SK-N-SH treated with all-trans-retinoic acid at 6 μM for 48 hours (cell line): Measurements from ENCODE around the gene MYL3.

ENCODE experiments used
- ARNTL ChIP-seq: fragments of 450-650 bp; formaldehyde crosslinking; IDR thresholded peaks from 2 replicates; pipeline ENCODE4 v1.5.0; 2020; ENCODE audit warnings: low read depth, mild to moderate bottlenecking, moderate library complexity, borderline replicate concordance
- BACH2 ChIP-seq: fragments of 250-450 bp; sonication (Bioruptor Pico); IDR thresholded peaks from 2 replicates; pipeline ENCODE4 v1.9.0; 2021; ENCODE audit warnings: mild to moderate bottlenecking, borderline replicate concordance
- GLIS3 ChIP-seq: fragments of 250-450 bp; sonication (Bioruptor Pico); IDR thresholded peaks from 2 replicates; pipeline ENCODE4 v1.5.0; 2020; ENCODE audit warnings: mild to moderate bottlenecking, moderate library complexity
- PPARA ChIP-seq: fragments of 250-450 bp; sonication (Bioruptor Pico); IDR thresholded peaks from 2 replicates; pipeline ENCODE4 v1.5.0; 2020; ENCODE audit warnings: mild to moderate bottlenecking, borderline replicate concordance
- SNAI2 ChIP-seq: fragments of 250-450 bp; sonication (Bioruptor Pico); IDR thresholded peaks from 2 replicates; pipeline ENCODE4 v1.5.0; 2020; ENCODE audit warnings: mild to moderate bottlenecking, moderate library complexity
- TCF4 ChIP-seq: fragments of 250-450 bp; sonication (Bioruptor Pico); IDR thresholded peaks from 2 replicates; pipeline ENCODE4 v1.8.0; 2021; ENCODE audit warnings: mild to moderate bottlenecking, moderate library complexity, borderline replicate concordance
- TOX ChIP-seq: fragments of 250-450 bp; sonication (Bioruptor Pico); IDR thresholded peaks from 2 replicates; pipeline ENCODE4 v1.8.0; 2021; ENCODE audit warnings: mild to moderate bottlenecking, moderate library complexity, borderline replicate concordance
- TSHZ2 ChIP-seq: fragments of 250-450 bp; sonication (Bioruptor Pico); IDR thresholded peaks from 2 replicates; pipeline ENCODE4 v1.5.0; 2020; ENCODE audit warnings: mild to moderate bottlenecking, moderate library complexity
- ZFP30 ChIP-seq: fragments of 450-650 bp; formaldehyde crosslinking; IDR thresholded peaks from 2 replicates; pipeline ENCODE4 v1.5.0; 2022; ENCODE audit warnings: mild to moderate bottlenecking, moderate library complexity
- TF ChIP-seq, protein P1 (sequence below): fragments of 250-450 bp; sonication (Bioruptor Pico); IDR thresholded peaks from 2 replicates; pipeline ENCODE4 v1.8.0; 2021; ENCODE audit warnings: low read depth, mild to moderate bottlenecking, moderate library complexity, borderline replicate concordance

DNA sequence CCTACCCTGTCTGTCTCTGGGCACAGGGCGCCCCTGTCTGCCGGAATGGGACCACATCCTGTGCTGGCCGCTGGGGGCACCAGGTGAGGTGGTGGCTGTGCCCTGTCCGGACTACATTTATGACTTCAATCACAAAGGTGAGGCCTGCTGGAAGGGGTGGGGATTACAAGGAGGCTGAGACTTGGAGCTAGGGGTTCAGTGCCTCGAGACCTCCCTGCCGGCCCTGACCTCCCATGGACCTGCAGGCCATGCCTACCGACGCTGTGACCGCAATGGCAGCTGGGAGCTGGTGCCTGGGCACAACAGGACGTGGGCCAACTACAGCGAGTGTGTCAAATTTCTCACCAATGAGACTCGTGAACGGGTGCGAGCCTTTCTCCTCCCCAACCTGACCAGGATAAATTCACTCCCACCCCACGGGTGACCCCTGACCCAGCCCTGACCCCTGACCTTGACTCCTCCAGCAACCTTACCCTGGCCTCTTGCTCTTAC, 34.6 kb upstream of the MYL3 start:
- TF ChIP-seq ZFP30 (CRISPR knock-in tag), result no peak
- no peak for TF ChIP-seq TOX (CRISPR knock-in tag)
- TF ChIP-seq TSHZ2 (CRISPR knock-in tag), result no peak
- no peak for TF ChIP-seq BACH2
- no peak for TF ChIP-seq TCF4 (CRISPR knock-in tag)
- TF ChIP-seq, protein P1, sequence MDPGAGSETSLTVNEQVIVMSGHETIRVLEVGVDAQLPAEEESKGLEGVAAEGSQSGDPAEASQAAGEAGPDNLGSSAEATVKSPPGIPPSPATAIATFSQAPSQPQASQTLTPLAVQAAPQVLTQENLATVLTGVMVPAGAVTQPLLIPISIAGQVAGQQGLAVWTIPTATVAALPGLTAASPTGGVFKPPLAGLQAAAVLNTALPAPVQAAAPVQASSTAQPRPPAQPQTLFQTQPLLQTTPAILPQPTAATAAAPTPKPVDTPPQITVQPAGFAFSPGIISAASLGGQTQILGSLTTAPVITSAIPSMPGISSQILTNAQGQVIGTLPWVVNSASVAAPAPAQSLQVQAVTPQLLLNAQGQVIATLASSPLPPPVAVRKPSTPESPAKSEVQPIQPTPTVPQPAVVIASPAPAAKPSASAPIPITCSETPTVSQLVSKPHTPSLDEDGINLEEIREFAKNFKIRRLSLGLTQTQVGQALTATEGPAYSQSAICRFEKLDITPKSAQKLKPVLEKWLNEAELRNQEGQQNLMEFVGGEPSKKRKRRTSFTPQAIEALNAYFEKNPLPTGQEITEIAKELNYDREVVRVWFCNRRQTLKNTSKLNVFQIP (CRISPR knock-in tag), result no peak
- TF ChIP-seq GLIS3 (CRISPR knock-in tag), result no peak
- no peak for TF ChIP-seq ARNTL
- TF ChIP-seq PPARA (CRISPR knock-in tag), result no peak
- no peak for TF ChIP-seq SNAI2 (CRISPR knock-in tag)
